Lower leg skin (tissue), 4 donors: ENCODE results near the gene SPZ1. TPM values are rescaled to one million over a fixed set of nuclear protein-coding genes. Genes with fewer than 3 reads are reported as not detected.

Source experiments
- DNase-seq, 2 donors: peaks; one replicate each; pipeline ENCODE4 v3.0.0-alpha.2; 2019; ENCODE audit warnings: low spot score in 2 of 2
- H3K4me3 ChIP-seq: fragments of 200-600 bp; sonication (generic); 2 replicates; pipeline ENCODE4 v1.5.1; 2017; ENCODE audit warnings: mild to moderate bottlenecking, low read depth; ENCODE audit not compliant: poor library complexity, severe bottlenecking
- POLR2A ChIP-seq, 2 donors: fragments of 450-650 bp; IDR thresholded peaks; one replicate each; pipeline ENCODE4 v1.6.1; 2016 to 2017; ENCODE audit warnings: antibody characterized with exemption in 2 of 2, mild to moderate bottlenecking in 1 of 2, moderate library complexity in 1 of 2
- WGBS, 2 donors: methylation state at CpG; one replicate each; pipeline ENCODE4 v1.1.5; 2018; 5-methylcytosine and 5-hydroxymethylcytosine counted together
- intact Hi-C: fragments of 100-400 bp; cut with DNase I; formaldehyde crosslinking; loops from one replicate; pipeline ENCODE4 v1.15.0; 2023; ENCODE audit warnings: low total_unique reads
- total RNA-seq, 4 donors: library from RNA; depleted of rRNA; stranded (reverse); fragments of >200 nt; gene quantifications; one replicate each; pipeline ENCODE4 v1.1.0, GENCODE V29; 2016
- TF ChIP-seq, protein P1 (sequence below), 3 donors: fragments of 450-650 bp; IDR thresholded peaks; one replicate each; pipeline ENCODE4 v1.5.1; 2016; ENCODE audit warnings: antibody characterized with exemption in 3 of 3, mild to moderate bottlenecking in 3 of 3, moderate library complexity in 2 of 3

SPZ1 gene
- total RNA-seq, 4 donors from 2014 or later: not detected

DNA sequence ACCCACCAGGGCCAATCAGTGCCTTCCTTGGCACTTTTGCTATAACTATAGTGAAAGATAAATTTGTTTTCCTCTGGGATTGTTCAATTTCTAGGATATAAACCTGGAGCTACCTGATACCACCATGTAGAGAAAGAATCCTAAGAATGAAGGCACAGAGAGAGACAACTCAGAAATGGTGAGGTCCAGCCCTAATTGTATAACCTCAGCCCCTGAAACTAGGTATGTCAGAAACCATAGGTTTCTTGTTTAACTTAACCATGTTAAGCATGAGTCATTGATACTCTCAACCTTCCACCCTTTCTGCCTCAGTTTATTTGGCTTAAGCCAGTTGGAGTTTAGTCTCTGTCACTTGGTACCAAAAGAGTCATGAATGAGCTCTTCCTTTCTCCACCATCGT is 4.6 kb upstream of the SPZ1 start:
- intact Hi-C loops: no loop called here
- 88 to 90% methylated on average over 1 of the region's 1 CpG for WGBS, 2 donors
- TF ChIP-seq POLR2A (IDR thresholded peaks at IDR 0.05): no peak
- TF ChIP-seq, protein P1, sequence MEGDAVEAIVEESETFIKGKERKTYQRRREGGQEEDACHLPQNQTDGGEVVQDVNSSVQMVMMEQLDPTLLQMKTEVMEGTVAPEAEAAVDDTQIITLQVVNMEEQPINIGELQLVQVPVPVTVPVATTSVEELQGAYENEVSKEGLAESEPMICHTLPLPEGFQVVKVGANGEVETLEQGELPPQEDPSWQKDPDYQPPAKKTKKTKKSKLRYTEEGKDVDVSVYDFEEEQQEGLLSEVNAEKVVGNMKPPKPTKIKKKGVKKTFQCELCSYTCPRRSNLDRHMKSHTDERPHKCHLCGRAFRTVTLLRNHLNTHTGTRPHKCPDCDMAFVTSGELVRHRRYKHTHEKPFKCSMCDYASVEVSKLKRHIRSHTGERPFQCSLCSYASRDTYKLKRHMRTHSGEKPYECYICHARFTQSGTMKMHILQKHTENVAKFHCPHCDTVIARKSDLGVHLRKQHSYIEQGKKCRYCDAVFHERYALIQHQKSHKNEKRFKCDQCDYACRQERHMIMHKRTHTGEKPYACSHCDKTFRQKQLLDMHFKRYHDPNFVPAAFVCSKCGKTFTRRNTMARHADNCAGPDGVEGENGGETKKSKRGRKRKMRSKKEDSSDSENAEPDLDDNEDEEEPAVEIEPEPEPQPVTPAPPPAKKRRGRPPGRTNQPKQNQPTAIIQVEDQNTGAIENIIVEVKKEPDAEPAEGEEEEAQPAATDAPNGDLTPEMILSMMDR (IDR thresholded peaks at IDR 0.05): no peak
- H3K4me3 ChIP-seq: no peak overlapping the region
- DNase-seq: no peak

DNA sequence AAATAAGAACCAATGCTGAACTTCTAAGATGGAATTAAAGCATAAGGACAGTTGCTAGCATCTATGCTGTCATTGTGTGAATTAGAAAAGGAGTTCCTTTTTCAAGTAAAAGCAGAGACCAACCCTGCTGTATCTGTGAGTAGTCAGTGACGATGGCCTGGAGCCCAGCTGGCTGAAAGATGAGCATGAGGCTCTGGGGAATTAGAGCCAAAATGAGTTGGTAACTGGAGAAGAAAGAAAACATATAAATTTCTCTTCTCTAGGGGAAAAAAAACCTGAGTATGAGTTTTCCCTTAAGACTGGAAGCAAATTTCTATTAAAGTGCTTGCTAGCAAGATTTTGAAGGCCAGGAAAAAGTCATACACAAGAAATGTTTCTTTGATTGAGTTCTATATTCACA is 1.6 kb upstream of the SPZ1 start:
- WGBS, 2 donors: 31 to 44% methylated on average over 1 of the region's 1 CpG
- no peak for DNase-seq
- TF ChIP-seq, protein P1 (IDR thresholded peaks at IDR 0.05): no peak
- TF ChIP-seq POLR2A (IDR thresholded peaks at IDR 0.05): no peak
- intact Hi-C loops: no loop called here
- no peak overlapping the region for H3K4me3 ChIP-seq

DNA sequence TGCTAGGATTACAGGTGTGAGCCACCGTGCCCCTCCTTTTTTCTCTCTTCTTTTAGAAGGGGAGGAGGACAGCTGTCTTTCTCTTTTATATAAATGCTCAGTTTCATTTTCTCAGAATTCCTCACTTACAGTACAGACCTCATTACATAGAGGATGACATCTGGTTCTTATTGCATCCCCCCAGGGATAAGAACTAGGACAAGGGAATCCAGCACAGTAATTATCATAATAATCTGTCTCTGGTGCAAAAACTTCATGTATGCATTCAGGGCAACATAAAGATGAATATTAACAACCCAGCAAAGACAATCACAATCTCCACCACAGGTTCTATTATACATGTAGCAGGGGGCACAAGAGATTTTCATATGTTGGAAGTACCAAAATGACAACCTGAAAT is 5.1 kb downstream of the SPZ1 start:
- WGBS, 2 donors: 32 to 55% methylated on average over 1 of the region's 1 CpG
- DNase-seq: no peak
- TF ChIP-seq, protein P1 (IDR thresholded peaks at IDR 0.05): no peak
- TF ChIP-seq POLR2A (IDR thresholded peaks at IDR 0.05): no peak
- no peak overlapping the region for H3K4me3 ChIP-seq
- intact Hi-C loops: no loop called here

DNA sequence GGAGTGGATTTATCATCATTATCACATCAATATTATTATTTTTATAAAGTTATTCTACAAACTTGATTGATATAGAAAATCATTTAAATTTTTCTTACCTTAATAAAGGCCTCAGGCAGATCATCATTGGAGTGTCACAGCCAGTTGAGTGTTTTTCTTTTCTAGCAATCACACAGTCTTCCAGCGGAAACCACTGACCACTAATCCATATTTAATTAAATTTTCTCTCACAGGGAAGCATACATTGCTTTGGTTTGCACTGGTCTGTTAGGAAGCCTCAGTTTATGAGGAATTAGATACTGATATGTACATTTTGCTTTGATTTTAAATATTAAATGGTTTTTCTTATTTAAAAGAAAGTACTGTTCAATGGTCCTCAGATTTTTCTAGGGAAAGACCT is 6.7 kb downstream of the SPZ1 start:
- TF ChIP-seq, protein P1 (IDR thresholded peaks at IDR 0.05): no peak
- no peak for TF ChIP-seq POLR2A (IDR thresholded peaks at IDR 0.05)
- intact Hi-C loops: no loop called here
- H3K4me3 ChIP-seq: no peak overlapping the region
- no peak for DNase-seq
- 42 to 47% methylated on average over 1 of the region's 1 CpG for WGBS, 2 donors

DNA sequence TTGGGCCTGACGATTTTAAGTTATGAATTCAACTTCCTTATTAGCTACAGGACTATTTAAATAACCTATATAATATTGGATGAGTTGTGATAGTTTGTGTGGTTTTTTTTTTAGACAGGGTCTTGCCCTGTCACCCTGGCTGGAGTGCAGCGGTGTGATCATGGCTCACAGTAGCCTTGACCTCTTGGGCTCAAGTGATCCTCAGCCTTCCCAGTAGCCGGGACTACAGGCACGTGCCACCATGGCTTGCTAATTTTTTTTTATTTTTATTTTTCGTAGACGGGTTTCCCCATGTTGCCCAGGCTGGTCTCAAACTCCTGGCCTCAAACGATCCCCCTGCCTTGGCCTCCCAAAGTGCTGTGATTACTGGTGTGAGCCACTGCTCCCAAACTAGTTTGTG is 17.6 kb downstream of the SPZ1 start:
- WGBS, 2 donors: 79 to 81% methylated on average over 7 of the region's 7 CpGs
- intact Hi-C loops: no loop called here
- no peak for TF ChIP-seq POLR2A (IDR thresholded peaks at IDR 0.05)
- TF ChIP-seq, protein P1 (IDR thresholded peaks at IDR 0.05): no peak
- no peak overlapping the region for H3K4me3 ChIP-seq
- DNase-seq: no peak

DNA sequence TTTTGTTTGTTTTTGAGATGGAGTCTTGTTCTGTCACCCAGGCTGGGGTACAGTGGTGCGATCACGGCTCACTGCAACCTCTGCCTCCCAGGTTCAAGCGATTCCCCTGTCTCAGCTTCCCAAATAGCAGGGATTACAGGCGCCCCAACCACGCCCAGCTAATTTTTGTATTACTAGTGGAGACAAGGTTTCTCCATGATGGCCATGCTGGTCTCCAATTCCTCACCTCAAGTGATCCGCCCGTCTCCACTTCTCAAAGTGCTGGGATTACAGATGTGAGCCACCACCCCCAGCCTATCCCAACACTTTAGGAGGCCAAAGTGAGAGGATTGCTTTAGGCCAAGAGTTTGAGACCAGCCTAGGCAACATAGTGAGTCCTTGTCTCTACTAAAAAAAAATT is 19.3 kb downstream of the SPZ1 start:
- 89 to 97% methylated on average over 7 of the region's 7 CpGs for WGBS, 2 donors
- intact Hi-C loops: no loop called here
- TF ChIP-seq POLR2A (IDR thresholded peaks at IDR 0.05): no peak
- TF ChIP-seq, protein P1 (IDR thresholded peaks at IDR 0.05): no peak
- DNase-seq: no peak
- H3K4me3 ChIP-seq: no peak overlapping the region
